ENCODE data around the gene TBX4.
"Not testable (repeated sequence)": the region's sequence is repeated elsewhere in the genome, so short reads cannot be mapped to it uniquely, and the experiment has no call there.

TBX4 gene

GRCh38 chr17:61431594-61432311, 20.5 kb upstream of the TBX4 start:
- no peak for DNase-seq

GRCh38 chr17:61436273-61436672, 15.9 kb upstream of the TBX4 start:
- no peak for DNase-seq

- DNase-seq: no peak
Measured at GRCh38 chr17:61436995-61437704, 15.1 kb upstream of the TBX4 start.

DNA sequence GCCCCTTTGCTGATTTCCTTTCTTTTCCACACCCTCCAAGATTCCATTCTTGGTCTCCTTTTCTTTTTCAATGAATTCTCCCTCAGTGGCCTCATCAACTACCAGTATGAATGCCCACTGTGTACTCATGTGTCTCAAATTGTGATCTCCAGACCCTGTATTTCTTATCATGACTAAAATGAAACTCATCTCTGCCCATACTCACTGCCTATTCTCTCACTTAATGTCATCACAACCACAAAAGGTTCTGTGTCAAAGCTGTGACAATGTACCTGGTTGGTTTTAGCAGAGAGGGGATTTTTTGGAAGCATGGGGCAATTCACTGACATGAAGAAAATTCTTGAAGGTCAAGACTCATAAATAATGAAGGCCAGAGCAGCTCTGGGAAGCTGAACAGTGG, 11.5 kb upstream of the TBX4 start:
- DNase-seq: no peak

- not testable (repeated sequence) for DNase-seq
Measured at GRCh38 chr17:61441507-61441906, 10.7 kb upstream of the TBX4 start.

GRCh38 chr17:61442136-61442775, 10.0 kb upstream of the TBX4 start:
- DNase-seq: no peak

GRCh38 chr17:61442878-61443474, 9.2 kb upstream of the TBX4 start:
- DNase-seq: no peak

- DNase-seq: no peak
Measured at GRCh38 chr17:61443475-61443882, 8.7 kb upstream of the TBX4 start.

DNA sequence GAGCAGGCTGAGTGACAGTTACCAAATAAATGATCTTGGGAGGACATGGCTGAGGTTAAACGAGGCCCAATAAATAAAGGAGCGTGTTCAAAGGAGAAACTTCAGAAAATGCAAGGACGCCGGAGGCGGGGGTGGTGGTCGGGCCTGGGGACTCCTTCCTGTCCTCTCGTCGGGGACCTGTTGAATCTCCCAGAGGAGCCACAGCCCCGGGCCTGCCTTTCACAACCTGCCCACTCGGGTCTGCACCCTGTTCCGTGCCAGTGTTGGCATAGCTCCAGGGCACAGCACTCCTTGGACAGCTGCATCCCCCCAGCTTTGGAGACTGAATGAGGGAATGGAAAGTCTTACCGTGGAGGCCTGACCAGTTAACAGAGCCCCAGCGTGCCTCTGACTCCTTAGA, 8.1 kb upstream of the TBX4 start:
- DNase-seq: no peak

DNA sequence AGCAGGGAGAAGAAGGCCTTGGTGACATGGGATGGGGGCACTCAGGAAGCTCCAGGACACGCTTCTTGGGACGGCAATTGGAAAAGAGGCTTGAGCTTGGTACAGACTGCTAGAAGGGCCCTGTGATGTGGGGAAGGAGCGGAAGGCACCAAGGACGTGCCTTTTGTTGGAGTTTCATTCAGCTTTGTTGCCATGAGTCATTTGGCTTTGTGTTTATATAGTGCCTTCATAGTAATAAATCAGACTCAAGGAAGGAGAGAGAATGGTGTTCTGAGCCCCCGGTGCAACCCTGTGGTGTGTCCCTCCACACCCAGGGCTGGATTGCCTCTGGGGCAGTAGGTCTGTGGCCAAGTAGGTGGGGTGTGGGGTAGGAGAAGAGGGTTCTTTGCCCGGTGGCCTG, 7.4 kb upstream of the TBX4 start:
- DNase-seq: no peak

DNA sequence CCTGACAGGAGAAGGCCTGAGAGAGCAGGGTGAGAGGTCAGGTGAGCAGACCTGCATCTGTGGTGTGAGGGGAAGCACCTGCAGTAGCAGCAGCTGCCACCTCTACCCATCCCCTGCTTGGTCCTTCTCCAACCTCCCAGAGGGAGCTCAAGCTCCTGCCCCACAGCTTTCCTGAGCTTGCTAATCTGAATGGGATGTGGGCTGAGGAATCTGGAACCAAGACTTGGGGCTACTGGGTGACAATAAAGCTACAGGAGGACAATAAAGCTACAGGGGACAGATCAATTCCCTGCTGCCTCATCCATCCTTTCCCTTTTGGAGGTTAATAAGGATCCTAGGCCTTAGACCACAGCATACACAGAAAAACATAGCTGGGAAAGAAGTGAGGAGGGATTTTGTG, 4.9 kb upstream of the TBX4 start:
- no peak for DNase-seq

DNA sequence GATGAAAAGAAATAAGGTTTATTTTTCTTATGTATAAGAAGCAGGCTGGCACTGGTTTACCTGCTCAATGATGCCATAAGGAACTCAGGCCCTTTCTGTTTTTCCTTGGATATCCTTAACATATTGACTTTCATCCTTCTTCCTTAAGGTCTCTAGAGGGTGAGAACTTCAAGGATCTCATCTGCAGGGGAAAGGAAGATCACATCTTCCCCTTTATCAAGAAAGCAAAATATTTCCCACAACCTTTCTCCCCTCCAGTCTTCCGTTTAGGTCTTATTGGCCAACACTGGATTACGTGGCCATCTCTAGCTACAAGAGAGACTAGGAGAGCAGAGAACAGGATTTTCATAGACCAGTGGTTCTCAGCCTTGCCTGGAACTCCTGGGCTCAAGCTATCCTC, 4.2 kb upstream of the TBX4 start:
- no peak for DNase-seq

DNA sequence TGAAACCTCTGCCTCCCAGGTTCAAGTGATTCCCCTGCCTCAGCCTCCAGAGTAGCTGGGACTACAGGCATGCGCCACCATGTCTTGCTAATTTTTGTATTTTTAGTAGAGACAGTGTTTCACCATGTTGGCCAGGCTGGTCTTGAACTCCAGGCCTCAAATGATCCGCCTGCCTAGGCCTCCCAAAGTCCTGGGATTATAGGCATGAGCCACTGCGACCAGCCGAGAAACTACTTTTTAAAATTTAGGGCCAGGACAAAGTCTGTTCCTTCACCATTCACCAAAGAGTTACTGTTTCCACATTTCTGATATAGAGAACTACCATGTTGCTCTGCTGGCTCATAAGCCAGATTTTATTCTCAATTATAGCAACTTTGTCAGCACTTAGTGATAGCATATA, 3.1 kb upstream of the TBX4 start:
- DNase-seq: not testable (repeated sequence)

- DNase-seq: no peak
Measured at GRCh38 chr17:61449707-61450640, 2.2 kb upstream of the TBX4 start.

GRCh38 chr17:61450641-61451537, 1.3 kb upstream of the TBX4 start:
- no peak for DNase-seq

DNA sequence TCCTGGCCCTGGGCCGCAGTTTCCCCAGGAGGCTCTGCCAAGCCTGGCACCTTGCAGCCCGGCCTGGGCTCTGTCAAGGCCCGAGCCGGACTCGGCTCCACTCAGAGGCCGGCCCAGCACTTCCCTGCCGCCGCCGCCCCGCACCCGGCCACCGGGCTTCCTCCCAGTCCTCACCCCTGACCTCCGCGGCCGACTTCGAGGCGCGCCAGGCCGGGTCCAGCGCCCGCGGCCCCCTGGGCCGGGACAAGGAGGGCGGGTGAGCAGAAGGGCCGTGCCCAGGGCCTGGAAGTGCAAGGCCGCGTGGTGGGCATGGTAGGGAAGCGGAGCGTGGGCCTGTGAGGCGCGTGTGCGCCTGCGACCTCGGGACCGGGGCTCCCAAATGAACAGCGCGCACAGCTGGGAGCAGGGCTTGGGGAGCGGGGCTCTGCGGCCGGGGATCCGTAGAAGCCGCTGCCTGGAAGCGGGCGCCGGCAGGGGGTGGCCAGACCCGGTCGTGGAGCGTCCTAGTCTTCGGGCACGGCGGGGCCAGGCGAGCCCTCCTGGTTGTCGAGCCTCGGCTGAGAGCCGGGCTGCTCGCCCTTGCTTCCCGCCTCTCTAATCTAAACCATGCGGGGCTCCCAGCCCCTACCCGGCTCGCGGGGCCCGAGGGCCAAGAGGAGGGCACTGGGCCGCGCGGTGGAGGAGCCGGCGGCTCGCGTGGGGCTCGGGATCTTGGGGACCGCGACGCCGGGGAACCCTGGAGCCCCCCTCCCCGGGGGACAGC, 503 bp upstream of the TBX4 start:
- no peak for DNase-seq

- no peak for DNase-seq
Measured at GRCh38 chr17:61453566-61454380, 1.6 kb downstream of the TBX4 start.

GRCh38 chr17:61454381-61455323, 2.4 kb downstream of the TBX4 start:
- no peak for DNase-seq
